Activated B cell treated with CpG ODN at 0.5 μM for 24 hours (primary cell): ENCODE measurements around the gene CCDC24. TPM values are rescaled to one million over a fixed set of nuclear protein-coding genes. Genes with fewer than 3 reads are reported as not detected.

Experiments
- ATAC-seq: fragments of 200-7000 bp; cut with Tn5 transposase; one replicate; pipeline ENCODE4 v1.10.0; 2021; ENCODE audit warnings: low read depth, mild to moderate bottlenecking, moderate library complexity
- CTCF ChIA-PET: fragments of 350-600 bp; sonication (Branson Sonifier 250); formaldehyde crosslinking; loops from one replicate; lab custom pipeline; 2021; ENCODE audit warnings: antibody characterized with exemption; lab: Charles Lee
- POLR2A ChIA-PET: fragments of 350-600 bp; sonication (Branson Sonifier 250); formaldehyde crosslinking; loops from one replicate; lab custom pipeline; 2021; ENCODE audit warnings: antibody characterized with exemption; lab: Charles Lee
- DNase-seq: peaks from one replicate; pipeline ENCODE4 v3.0.0; 2022
- H3K27ac Mint-ChIP-seq: one replicate; pipeline ENCODE4 v1.8.0; 2020; ENCODE audit warnings: mixed read lengths
- H3K27me3 Mint-ChIP-seq: one replicate; pipeline ENCODE4 v1.8.0; 2021; ENCODE audit warnings: mixed read lengths
- H3K36me3 Mint-ChIP-seq: one replicate; pipeline ENCODE4 v1.8.0; 2021; ENCODE audit warnings: low read depth, mixed read lengths
- H3K4me1 Mint-ChIP-seq: one replicate; pipeline ENCODE4 v1.8.0; 2021; ENCODE audit warnings: mixed read lengths
- H3K4me3 Mint-ChIP-seq: one replicate; pipeline ENCODE4 v1.8.0; 2020; ENCODE audit warnings: mild to moderate bottlenecking, mixed read lengths
- H3K9me3 Mint-ChIP-seq: one replicate; pipeline ENCODE4 v1.8.0; 2020; ENCODE audit warnings: mixed read lengths
- CTCF ChIP-seq: fragments of 200-600 bp; IDR thresholded peaks from one replicate; pipeline ENCODE4 v1.8.0; 2022; ENCODE audit warnings: antibody characterized with exemption, mild to moderate bottlenecking
- intact Hi-C: fragments of 100-400 bp; cut with micrococcal nuclease; formaldehyde crosslinking; loops from one replicate; pipeline ENCODE4 v1.15.1; 2024
- total RNA-seq: library from RNA; stranded (reverse); gene quantifications from 2 replicates; pipeline ENCODE4 v1.2.3, GENCODE V29; 2022

Gene CCDC24
- total RNA-seq, 1 donor from 2014 or later, result 15.1 TPM

GRCh38 chr1:43957407-43958040 lies 33.9 kb upstream of the CCDC24 start:
- Mint-ChIP-seq H3K4me1 (no peaks in the 10 kb centered on the region), H3K9me3 (no peaks in the 10 kb centered on the region), H3K27ac (no peak overlapping the region), H3K4me3 (no peak overlapping the region), H3K27me3 (no peaks in the 10 kb centered on the region), H3K36me3 (peaks cover 38% of the 10 kb centered on the region)
- TF ChIP-seq CTCF, result no peak
- ATAC-seq, result no peak
- intact Hi-C loops, result no loop called here
- DNase-seq, result no peak
- ChIA-PET POLR2A (no interaction called here), CTCF (no interaction called here)

GRCh38 chr1:43958351-43959255 lies 32.8 kb upstream of the CCDC24 start:
- no peaks in the 10 kb centered on the region for H3K4me1 Mint-ChIP-seq
- no peaks in the 10 kb centered on the region for H3K27me3 Mint-ChIP-seq
- TF ChIP-seq CTCF, result no peak
- ChIA-PET CTCF (no interaction called here), POLR2A (no interaction called here)
- no peak overlapping the region for H3K27ac Mint-ChIP-seq
- peaks cover 43% of the 10 kb centered on the region for H3K36me3 Mint-ChIP-seq
- no peak overlapping the region for H3K4me3 Mint-ChIP-seq
- DNase-seq (no peak), ATAC-seq (no peak)
- intact Hi-C loops, result no loop called here
- H3K9me3 Mint-ChIP-seq, result no peaks in the 10 kb centered on the region

- intact Hi-C loops, result no loop called here
- Mint-ChIP-seq H3K4me1 (no peaks in the 10 kb centered on the region), H3K36me3 (peaks cover 43% of the 10 kb centered on the region), H3K27ac (no peak overlapping the region), H3K27me3 (no peaks in the 10 kb centered on the region), H3K9me3 (no peaks in the 10 kb centered on the region), H3K4me3 (no peak overlapping the region)
- CTCF ChIA-PET, result no interaction called here
- TF ChIP-seq CTCF, result no peak
- POLR2A ChIA-PET, result no interaction called here
- ATAC-seq (no peak), DNase-seq (no peak)
Measured at GRCh38 chr1:43960798-43961197, 30.6 kb upstream of the CCDC24 start.

GRCh38 chr1:43961692-43962091 lies 29.7 kb upstream of the CCDC24 start:
- intact Hi-C loops, result no loop called here
- Mint-ChIP-seq H3K27ac (no peak overlapping the region), H3K9me3 (no peaks in the 10 kb centered on the region), H3K4me1 (no peaks in the 10 kb centered on the region), H3K4me3 (no peak overlapping the region), H3K36me3 (peaks cover 43% of the 10 kb centered on the region), H3K27me3 (no peaks in the 10 kb centered on the region)
- POLR2A ChIA-PET, result no interaction called here
- CTCF ChIA-PET, result no interaction called here
- no peak for TF ChIP-seq CTCF
- DNase-seq, result no peak
- no peak for ATAC-seq

GRCh38 chr1:43962324-43962723 lies 29.1 kb upstream of the CCDC24 start:
- POLR2A ChIA-PET, result no interaction called here
- DNase-seq, result no peak
- no peaks in the 10 kb centered on the region for H3K27me3 Mint-ChIP-seq
- CTCF ChIA-PET, result no interaction called here
- no peaks in the 10 kb centered on the region for H3K4me1 Mint-ChIP-seq
- peaks cover 39% of the 10 kb centered on the region for H3K36me3 Mint-ChIP-seq
- H3K4me3 Mint-ChIP-seq, result no peak overlapping the region
- no peak for ATAC-seq
- H3K27ac Mint-ChIP-seq, result no peak overlapping the region
- H3K9me3 Mint-ChIP-seq, result no peaks in the 10 kb centered on the region
- intact Hi-C loops, result no loop called here
- no peak for TF ChIP-seq CTCF
